ENCODE data around the gene TXNDC2.

Gene TXNDC2

DNA sequence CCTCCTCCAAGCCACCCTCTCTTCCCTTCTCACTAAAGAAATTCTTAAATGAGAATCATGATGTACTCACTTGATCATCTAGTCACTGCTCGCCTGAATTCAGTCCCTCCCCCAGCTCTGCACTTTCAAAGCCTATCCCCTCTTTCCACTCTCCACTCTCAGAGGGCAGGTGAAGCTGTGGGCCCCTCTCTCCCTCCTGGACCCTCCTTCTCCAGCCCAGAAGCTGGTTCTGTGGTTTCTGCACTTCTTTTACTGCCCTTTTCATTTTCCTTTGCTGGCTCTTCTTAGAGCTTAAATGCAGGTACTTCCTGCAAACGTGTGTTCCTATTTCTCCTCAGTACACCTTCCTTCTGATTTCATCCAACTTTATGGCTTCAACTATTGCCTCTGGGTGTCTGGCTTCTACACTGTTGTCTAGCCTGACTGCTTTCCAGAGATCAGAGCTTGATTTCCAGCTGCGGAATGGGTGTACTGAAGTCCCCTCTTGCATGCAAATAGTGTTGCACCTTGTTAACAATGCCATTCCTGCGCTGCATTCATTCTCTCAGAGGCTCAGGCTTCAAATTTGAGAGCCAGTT, 15.3 kb upstream of the TXNDC2 start:
- H3K4me2 ChIP-seq = peak overlapping the region; percentile 91
- no peaks in the 10 kb centered on the region for H3K36me3 ChIP-seq (ENCODE audit: insufficient read depth)
- peaks cover 44% of the 10 kb centered on the region for H3K4me1 ChIP-seq (ENCODE audit: low read depth, poor library complexity, severe bottlenecking)
- H3K79me2 ChIP-seq (ENCODE audit: insufficient read depth, low read depth) = no peaks in the 10 kb centered on the region
- H3K27me3 ChIP-seq (ENCODE audit: insufficient read depth, low read depth) = no peaks in the 10 kb centered on the region
- H3K27ac ChIP-seq = peak overlapping the region; percentile 84
- H4K20me1 ChIP-seq (ENCODE audit: insufficient read depth) = no peaks in the 10 kb centered on the region
- H3K4me3 ChIP-seq (IDR thresholded peaks at IDR 0.05; ENCODE audit: insufficient read depth, low read depth, low read length) = no peak overlapping the region
- TF ChIP-seq, protein P1, sequence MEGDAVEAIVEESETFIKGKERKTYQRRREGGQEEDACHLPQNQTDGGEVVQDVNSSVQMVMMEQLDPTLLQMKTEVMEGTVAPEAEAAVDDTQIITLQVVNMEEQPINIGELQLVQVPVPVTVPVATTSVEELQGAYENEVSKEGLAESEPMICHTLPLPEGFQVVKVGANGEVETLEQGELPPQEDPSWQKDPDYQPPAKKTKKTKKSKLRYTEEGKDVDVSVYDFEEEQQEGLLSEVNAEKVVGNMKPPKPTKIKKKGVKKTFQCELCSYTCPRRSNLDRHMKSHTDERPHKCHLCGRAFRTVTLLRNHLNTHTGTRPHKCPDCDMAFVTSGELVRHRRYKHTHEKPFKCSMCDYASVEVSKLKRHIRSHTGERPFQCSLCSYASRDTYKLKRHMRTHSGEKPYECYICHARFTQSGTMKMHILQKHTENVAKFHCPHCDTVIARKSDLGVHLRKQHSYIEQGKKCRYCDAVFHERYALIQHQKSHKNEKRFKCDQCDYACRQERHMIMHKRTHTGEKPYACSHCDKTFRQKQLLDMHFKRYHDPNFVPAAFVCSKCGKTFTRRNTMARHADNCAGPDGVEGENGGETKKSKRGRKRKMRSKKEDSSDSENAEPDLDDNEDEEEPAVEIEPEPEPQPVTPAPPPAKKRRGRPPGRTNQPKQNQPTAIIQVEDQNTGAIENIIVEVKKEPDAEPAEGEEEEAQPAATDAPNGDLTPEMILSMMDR (conservative IDR thresholded peaks at IDR 0.05; ENCODE audit: low read depth, low read length) = no peak
- H2AFZ ChIP-seq (ENCODE audit: low read depth) = peak overlapping the region; percentile 75
- H3K9ac ChIP-seq = peak overlapping the region; percentile 68

DNA sequence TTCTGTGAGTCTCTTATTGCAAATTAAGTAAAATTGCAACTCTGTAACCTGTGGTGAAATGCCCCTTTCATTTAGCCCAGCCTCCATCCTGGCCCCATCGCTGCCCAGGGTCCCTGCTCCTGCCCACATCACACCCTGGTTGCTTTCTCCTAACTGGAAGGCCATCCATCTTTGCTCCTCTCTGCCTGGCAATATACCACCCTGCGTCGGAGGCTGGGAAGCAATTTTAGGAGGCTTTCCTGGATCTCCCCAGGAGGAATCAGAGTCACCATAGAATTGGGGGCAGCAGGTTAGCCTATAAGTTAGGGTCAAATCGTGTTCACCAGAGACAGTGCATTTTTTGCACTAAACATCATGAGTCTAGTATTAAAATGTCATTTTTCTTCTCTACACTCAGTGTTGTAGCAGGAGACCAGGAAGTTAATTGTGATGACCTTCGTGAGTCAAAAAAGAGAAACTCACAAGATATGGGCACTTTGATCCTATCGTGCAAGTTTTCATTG, 14.5 kb upstream of the TXNDC2 start:
- H3K9ac ChIP-seq = no peak overlapping the region
- H4K20me1 ChIP-seq (ENCODE audit: insufficient read depth) = no peaks in the 10 kb centered on the region
- H3K4me2 ChIP-seq = peak overlapping the region; percentile 13; the same call in 1 of the 2 replicates
- H3K36me3 ChIP-seq (ENCODE audit: insufficient read depth) = no peaks in the 10 kb centered on the region
- H3K4me1 ChIP-seq (ENCODE audit: low read depth, poor library complexity, severe bottlenecking) = peaks cover 48% of the 10 kb centered on the region
- H3K4me3 ChIP-seq (IDR thresholded peaks at IDR 0.05; ENCODE audit: insufficient read depth, low read depth, low read length) = no peak overlapping the region
- no peaks in the 10 kb centered on the region for H3K79me2 ChIP-seq (ENCODE audit: insufficient read depth, low read depth)
- TF ChIP-seq, protein P1 (conservative IDR thresholded peaks at IDR 0.05; ENCODE audit: low read depth, low read length) = no peak
- peak overlapping the region; percentile 75; the same call in 1 of the 2 replicates for H2AFZ ChIP-seq (ENCODE audit: low read depth)
- no peak overlapping the region; the same call in 1 of the 2 replicates for H3K27ac ChIP-seq
- H3K27me3 ChIP-seq (ENCODE audit: insufficient read depth, low read depth) = no peaks in the 10 kb centered on the region

DNA sequence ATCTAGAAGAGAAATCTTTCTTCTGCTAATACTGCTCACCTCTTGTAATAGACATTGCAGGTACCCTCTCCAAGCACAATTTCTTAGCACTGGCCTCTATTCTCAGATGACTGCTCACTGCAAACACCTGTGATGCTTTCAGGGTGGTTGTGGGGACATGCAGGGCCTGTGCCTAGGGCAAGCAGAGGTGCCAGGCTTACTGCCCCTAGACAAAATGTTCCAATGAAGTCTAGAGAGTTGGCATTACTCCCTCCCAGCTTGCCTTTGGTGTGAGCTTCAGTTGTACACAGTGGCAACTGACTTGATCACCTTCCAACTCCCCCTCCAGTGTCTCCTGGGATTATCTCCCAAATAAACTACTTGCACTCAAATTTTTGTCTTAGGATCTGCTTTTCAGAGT, 12.9 kb upstream of the TXNDC2 start:
- Histone ChIP-seq H3K27me3 (ENCODE audit: insufficient read depth, low read depth) (no peaks in the 10 kb centered on the region), H3K27ac (no peak overlapping the region), H3K4me3 (IDR thresholded peaks at IDR 0.05; ENCODE audit: insufficient read depth, low read depth, low read length) (no peak overlapping the region), H3K36me3 (ENCODE audit: insufficient read depth) (no peaks in the 10 kb centered on the region), H3K4me2 (no peak overlapping the region), H4K20me1 (ENCODE audit: insufficient read depth) (no peaks in the 10 kb centered on the region), H2AFZ (ENCODE audit: low read depth) (no peak overlapping the region), H3K9ac (no peak overlapping the region), H3K4me1 (ENCODE audit: low read depth, poor library complexity, severe bottlenecking) (peaks cover 62% of the 10 kb centered on the region), H3K79me2 (ENCODE audit: insufficient read depth, low read depth) (no peaks in the 10 kb centered on the region)
- TF ChIP-seq, protein P1 (conservative IDR thresholded peaks at IDR 0.05; ENCODE audit: low read depth, low read length) = no peak

DNA sequence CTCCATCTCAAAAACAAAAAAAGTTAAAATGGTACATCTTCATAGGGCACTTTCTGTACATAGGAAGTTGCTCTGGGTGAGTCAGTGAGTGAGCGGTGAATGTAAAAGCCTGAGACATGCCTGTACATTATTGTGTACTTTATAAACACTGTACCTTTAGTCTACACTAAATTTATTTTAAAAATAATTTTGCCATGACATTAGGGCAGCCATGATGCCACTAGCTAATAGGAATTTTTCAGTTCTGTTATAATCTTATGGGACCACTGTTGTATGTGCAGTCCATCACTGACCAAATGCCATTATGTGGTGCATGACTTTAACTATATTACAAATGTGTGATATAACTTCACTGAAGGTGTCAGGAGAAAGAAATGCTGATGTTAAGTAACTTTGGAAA, 11.0 kb upstream of the TXNDC2 start:
- H3K4me1 ChIP-seq (ENCODE audit: low read depth, poor library complexity, severe bottlenecking) = peaks cover 52% of the 10 kb centered on the region
- H3K27me3 ChIP-seq (ENCODE audit: insufficient read depth, low read depth) = no peaks in the 10 kb centered on the region
- no peaks in the 10 kb centered on the region for H3K79me2 ChIP-seq (ENCODE audit: insufficient read depth, low read depth)
- no peak overlapping the region for H3K4me3 ChIP-seq (IDR thresholded peaks at IDR 0.05; ENCODE audit: insufficient read depth, low read depth, low read length)
- no peak overlapping the region for H2AFZ ChIP-seq (ENCODE audit: low read depth)
- TF ChIP-seq, protein P1 (conservative IDR thresholded peaks at IDR 0.05; ENCODE audit: low read depth, low read length) = no peak
- H3K9ac ChIP-seq = no peak overlapping the region
- no peaks in the 10 kb centered on the region for H3K36me3 ChIP-seq (ENCODE audit: insufficient read depth)
- no peak overlapping the region for H3K27ac ChIP-seq
- no peaks in the 10 kb centered on the region for H4K20me1 ChIP-seq (ENCODE audit: insufficient read depth)
- H3K4me2 ChIP-seq = no peak overlapping the region

All from KMS-11 (cell line).